Mucosa of descending colon (tissue), 3 donors: ENCODE measurements around the gene GP1BA. TPM values are rescaled to one million over a fixed set of nuclear protein-coding genes. Genes with fewer than 3 reads are reported as not detected.

Experiments
- ATAC-seq: fragments of 200-7000 bp; cut with Tn5 transposase; one replicate; pipeline ENCODE4 v1.9.1; 2020; ENCODE audit warnings: mild to moderate bottlenecking, moderate library complexity
- DNase-seq, 3 donors: peaks; one replicate each; pipeline ENCODE4 v3.0.0-alpha.2; 2020
- H3K36me3 ChIP-seq: fragments of 200-600 bp; one replicate; pipeline ENCODE4 v1.8.0; 2021; ENCODE audit warnings: low read depth, mild to moderate bottlenecking
- H3K4me1 ChIP-seq: fragments of 200-600 bp; one replicate; pipeline ENCODE4 v1.8.0; 2021; ENCODE audit warnings: low read depth, mild to moderate bottlenecking
- H3K4me3 ChIP-seq: fragments of 200-600 bp; one replicate; pipeline ENCODE4 v1.8.0; 2021; ENCODE audit warnings: mild to moderate bottlenecking
- H3K9me3 ChIP-seq: fragments of 200-600 bp; one replicate; pipeline ENCODE4 v1.8.0; 2021; ENCODE audit warnings: mild to moderate bottlenecking
- CTCF ChIP-seq: fragments of 200-600 bp; IDR thresholded peaks from one replicate; pipeline ENCODE4 v1.8.0; 2022; ENCODE audit warnings: antibody characterized with exemption, mild to moderate bottlenecking
- intact Hi-C, 2 donors: fragments of 100-400 bp; cut with DNase I in 1 of 2; cut with micrococcal nuclease in 1 of 2; formaldehyde crosslinking; loops; one replicate each; pipeline versions ENCODE4 v1.11.0 to v1.11.1; 2022; cut with DNase I, micrococcal nuclease
- total RNA-seq, 3 donors: library from RNA; stranded (reverse); fragmentation: NEBNext Ultra II Directional in 2 of 3; extraction: Animal tissue kit (Norgen Biotek cat#: 25700) in 2 of 3; gene quantifications; one replicate each; pipeline versions ENCODE4 v1.2.1 to v1.2.4, GENCODE V29; 2021 to 2023
- donor health status: DM: no; HTN: no; CAD: no; lungs with moderate emphysema.
- donor health status: DM: no; HTN: no; CAD: no.
- donor health status: DM: no; HTN: yes; CAD: no.

The GP1BA gene
- total RNA-seq, 3 donors from 2014 or later = not detected

DNA sequence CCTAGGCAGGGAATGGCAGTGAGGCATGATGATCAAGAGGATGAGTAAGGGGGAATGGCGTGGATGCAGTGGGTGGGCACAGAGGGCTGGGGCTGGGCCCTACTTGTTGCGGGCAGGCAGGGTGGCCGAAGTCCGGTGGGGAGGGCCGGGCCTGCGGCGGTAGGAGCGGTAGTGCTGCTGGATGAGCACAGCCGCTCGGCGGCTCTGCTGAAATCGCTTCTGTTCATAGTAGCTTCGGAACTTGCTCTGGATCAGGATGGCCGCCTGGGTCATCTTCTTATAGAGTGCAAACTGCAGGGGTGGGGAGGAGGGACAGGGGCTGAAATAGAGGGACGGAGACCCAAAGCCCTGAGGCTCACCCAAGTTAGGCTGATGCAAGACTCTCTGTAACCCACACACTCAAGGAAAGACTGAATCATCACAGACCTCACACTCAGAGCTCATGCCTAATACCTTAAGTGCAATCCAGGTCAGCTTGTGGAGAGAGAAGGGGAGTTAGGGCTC is 37.0 kb downstream of the GP1BA start:
- Histone ChIP-seq H3K9me3 (no peaks in the 10 kb centered on the region), H3K36me3 (peaks cover 8% of the 10 kb centered on the region), H3K4me3 (no peak overlapping the region), H3K4me1 (peaks cover 8% of the 10 kb centered on the region)
- no peak for TF ChIP-seq CTCF
- ATAC-seq (no peak), DNase-seq (peak in 1 of 3 donors; percentile 63)
- intact Hi-C loops = no loop called here

- TF ChIP-seq CTCF = no peak
- no peaks in the 10 kb centered on the region for H3K9me3 ChIP-seq
- H3K36me3 ChIP-seq = peaks cover 8% of the 10 kb centered on the region
- H3K4me1 ChIP-seq = peaks cover 8% of the 10 kb centered on the region
- no peak for ATAC-seq
- intact Hi-C loops = no loop called here
- no peak for DNase-seq
- no peak overlapping the region for H3K4me3 ChIP-seq
Observed at GRCh38 chr17:4969551-4970173, 37.6 kb downstream of the GP1BA start.

DNA sequence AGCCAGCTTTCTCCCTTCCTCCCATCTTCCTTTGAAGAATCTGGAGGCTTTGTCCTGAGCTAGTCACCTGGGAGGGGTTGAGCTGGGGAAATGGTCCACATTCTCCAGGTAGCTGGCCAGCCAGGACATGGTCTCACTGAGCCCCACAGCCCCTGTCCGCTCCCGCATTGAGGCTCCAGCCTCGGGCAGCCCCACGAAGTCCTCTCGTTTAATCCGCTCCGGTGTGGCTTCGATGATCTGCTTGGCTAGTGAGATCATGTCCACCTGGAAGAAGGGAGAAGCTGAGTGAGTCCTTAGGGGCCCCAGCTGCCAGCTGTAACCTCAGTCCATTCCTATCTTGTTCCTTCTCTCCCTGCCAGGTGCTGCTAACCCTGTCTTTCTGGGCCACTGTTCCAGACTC is 38.2 kb downstream of the GP1BA start:
- ATAC-seq = no peak
- H3K9me3 ChIP-seq = no peaks in the 10 kb centered on the region
- H3K4me1 ChIP-seq = peaks cover 8% of the 10 kb centered on the region
- intact Hi-C loops = no loop called here
- DNase-seq = no peak
- TF ChIP-seq CTCF = no peak
- peaks cover 8% of the 10 kb centered on the region for H3K36me3 ChIP-seq
- no peak overlapping the region for H3K4me3 ChIP-seq

DNA sequence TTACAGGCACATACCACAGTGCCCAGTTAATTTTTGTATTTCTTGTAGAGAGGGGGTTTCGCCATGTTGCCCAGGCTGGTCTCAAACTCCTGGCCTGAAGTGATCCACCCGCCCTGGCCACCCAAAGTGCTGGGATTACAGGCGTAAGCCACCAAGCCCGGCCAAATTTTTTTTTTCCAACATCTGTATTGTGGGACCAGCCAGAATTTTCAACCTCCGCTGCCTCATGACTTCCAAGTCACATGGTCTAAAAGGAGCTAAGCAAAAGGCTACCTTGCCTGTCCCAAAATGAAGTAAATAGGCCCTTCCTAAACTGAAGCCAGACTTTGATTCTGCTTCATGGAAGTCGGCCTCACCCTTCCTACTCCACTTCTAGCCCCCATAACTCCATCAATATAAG is 39.7 kb downstream of the GP1BA start:
- DNase-seq (no peak), ATAC-seq (no peak)
- Histone ChIP-seq H3K4me1 (no peaks in the 10 kb centered on the region), H3K9me3 (no peaks in the 10 kb centered on the region), H3K36me3 (peaks cover 8% of the 10 kb centered on the region), H3K4me3 (no peak overlapping the region)
- TF ChIP-seq CTCF = no peak
- intact Hi-C loops = no loop called here

GRCh38 chr17:4972322-4972721 is 40.2 kb downstream of the GP1BA start:
- no peak for ATAC-seq
- H3K36me3 ChIP-seq = peaks cover 5% of the 10 kb centered on the region
- TF ChIP-seq CTCF = no peak
- intact Hi-C loops = no loop called here
- H3K4me3 ChIP-seq = no peak overlapping the region
- H3K9me3 ChIP-seq = no peaks in the 10 kb centered on the region
- no peak for DNase-seq
- no peaks in the 10 kb centered on the region for H3K4me1 ChIP-seq

DNA sequence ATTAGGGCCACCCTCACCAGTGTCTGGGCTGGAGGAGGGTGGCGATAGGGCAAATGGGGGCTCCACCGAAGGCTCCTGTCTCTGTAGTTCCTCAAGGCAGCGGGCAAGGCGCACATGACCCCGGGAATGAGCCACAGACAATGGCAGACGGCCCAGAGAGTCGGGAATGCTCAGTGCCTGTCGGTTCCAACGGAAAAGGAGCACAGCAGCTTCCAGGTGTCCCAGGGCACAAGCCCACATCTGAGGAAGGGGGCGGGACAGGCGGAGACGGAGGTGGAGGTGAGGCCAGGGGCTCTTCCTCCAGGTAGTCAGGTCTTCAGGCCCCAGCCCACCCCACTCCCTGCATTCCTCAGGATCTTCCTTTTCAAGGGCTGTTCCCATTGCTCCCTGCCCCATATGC is 40.7 kb downstream of the GP1BA start:
- intact Hi-C loops = no loop called here
- no peak for TF ChIP-seq CTCF
- Histone ChIP-seq H3K36me3 (peaks cover 3% of the 10 kb centered on the region), H3K9me3 (no peaks in the 10 kb centered on the region), H3K4me1 (no peaks in the 10 kb centered on the region), H3K4me3 (no peak overlapping the region)
- DNase-seq (no peak), ATAC-seq (no peak)
